HFFc6 (cell line): ENCODE results near the gene RNF157. TPM values are rescaled to one million over a fixed set of nuclear protein-coding genes. Genes with fewer than 3 reads are reported as not detected.

Experiments
- DNase-seq: peaks from one replicate; pipeline ENCODE4 v3.0.0-alpha.2; 2018
- H3K27ac Mint-ChIP-seq: 2 replicates; pipeline ENCODE4 v1.8.0; 2020; ENCODE audit warnings: mild to moderate bottlenecking, mixed read lengths
- H3K27me3 Mint-ChIP-seq: 2 replicates; pipeline ENCODE4 v1.8.0; 2021; ENCODE audit warnings: mild to moderate bottlenecking, moderate library complexity, mixed read lengths; ENCODE audit not compliant: insufficient read depth
- H3K36me3 Mint-ChIP-seq: 2 replicates; pipeline ENCODE4 v1.8.0; 2021; ENCODE audit warnings: low read depth, mixed read lengths
- H3K4me1 Mint-ChIP-seq: 2 replicates; pipeline ENCODE4 v1.8.0; 2020; ENCODE audit warnings: low read depth, mixed read lengths
- H3K4me3 Mint-ChIP-seq: 2 replicates; pipeline ENCODE4 v1.8.0; 2020; ENCODE audit warnings: mild to moderate bottlenecking, moderate library complexity, mixed read lengths
- H3K9me3 Mint-ChIP-seq: 2 replicates; pipeline ENCODE4 v1.8.0; 2020; ENCODE audit warnings: mild to moderate bottlenecking, mixed read lengths
- total RNA-seq, 6 experiments: library from RNA; stranded (reverse); fragmentation: NEBNext Ultra II Directional; extraction: Animal tissue kit (Norgen Biotek cat#: 25700); gene quantifications; 2 replicates in 1 of 6; 3 replicates in 5 of 6; pipeline ENCODE4 v1.2.3, GENCODE V29; 2021
- TF ChIP-seq, protein P1 (sequence below): fragments of 200-600 bp; sonication (generic); IDR thresholded peaks from 2 replicates; pipeline ENCODE4 v1.5.0; 2021; ENCODE audit warnings: antibody characterized with exemption, mild to moderate bottlenecking

The RNF157 gene
- total RNA-seq, 6 experiments from 2014 or later, result 0.11 to 0.19 (median 0.18) TPM; not detected in 3

DNA sequence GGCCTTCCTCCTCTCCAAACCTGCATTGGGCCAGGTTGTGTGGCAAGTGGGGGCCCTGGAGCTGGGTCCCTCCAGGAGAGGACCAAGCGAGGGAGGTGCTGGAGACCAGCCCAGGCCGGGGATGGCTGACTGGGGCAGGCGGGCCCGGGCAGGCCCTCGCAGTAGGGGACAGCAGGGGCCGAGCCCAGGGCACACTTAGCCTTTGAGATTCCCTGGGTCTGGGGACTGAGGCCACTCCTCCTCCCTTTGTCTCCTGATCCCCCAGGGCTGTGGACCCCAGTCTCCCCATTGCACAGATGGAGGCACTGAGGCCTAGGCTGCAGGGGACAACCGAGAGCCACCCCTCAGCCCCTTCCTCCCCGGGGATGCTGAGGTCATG is 104.5 kb downstream of the RNF157 start:
- Mint-ChIP-seq H3K9me3 (no peaks in the 10 kb centered on the region), H3K4me3 (no peak overlapping the region), H3K27ac (no peak overlapping the region), H3K4me1 (no peaks in the 10 kb centered on the region), H3K36me3 (no peaks in the 10 kb centered on the region), H3K27me3 (peaks cover 35% of the 10 kb centered on the region)
- TF ChIP-seq, protein P1, sequence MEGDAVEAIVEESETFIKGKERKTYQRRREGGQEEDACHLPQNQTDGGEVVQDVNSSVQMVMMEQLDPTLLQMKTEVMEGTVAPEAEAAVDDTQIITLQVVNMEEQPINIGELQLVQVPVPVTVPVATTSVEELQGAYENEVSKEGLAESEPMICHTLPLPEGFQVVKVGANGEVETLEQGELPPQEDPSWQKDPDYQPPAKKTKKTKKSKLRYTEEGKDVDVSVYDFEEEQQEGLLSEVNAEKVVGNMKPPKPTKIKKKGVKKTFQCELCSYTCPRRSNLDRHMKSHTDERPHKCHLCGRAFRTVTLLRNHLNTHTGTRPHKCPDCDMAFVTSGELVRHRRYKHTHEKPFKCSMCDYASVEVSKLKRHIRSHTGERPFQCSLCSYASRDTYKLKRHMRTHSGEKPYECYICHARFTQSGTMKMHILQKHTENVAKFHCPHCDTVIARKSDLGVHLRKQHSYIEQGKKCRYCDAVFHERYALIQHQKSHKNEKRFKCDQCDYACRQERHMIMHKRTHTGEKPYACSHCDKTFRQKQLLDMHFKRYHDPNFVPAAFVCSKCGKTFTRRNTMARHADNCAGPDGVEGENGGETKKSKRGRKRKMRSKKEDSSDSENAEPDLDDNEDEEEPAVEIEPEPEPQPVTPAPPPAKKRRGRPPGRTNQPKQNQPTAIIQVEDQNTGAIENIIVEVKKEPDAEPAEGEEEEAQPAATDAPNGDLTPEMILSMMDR, result no peak
- no peak for DNase-seq

DNA sequence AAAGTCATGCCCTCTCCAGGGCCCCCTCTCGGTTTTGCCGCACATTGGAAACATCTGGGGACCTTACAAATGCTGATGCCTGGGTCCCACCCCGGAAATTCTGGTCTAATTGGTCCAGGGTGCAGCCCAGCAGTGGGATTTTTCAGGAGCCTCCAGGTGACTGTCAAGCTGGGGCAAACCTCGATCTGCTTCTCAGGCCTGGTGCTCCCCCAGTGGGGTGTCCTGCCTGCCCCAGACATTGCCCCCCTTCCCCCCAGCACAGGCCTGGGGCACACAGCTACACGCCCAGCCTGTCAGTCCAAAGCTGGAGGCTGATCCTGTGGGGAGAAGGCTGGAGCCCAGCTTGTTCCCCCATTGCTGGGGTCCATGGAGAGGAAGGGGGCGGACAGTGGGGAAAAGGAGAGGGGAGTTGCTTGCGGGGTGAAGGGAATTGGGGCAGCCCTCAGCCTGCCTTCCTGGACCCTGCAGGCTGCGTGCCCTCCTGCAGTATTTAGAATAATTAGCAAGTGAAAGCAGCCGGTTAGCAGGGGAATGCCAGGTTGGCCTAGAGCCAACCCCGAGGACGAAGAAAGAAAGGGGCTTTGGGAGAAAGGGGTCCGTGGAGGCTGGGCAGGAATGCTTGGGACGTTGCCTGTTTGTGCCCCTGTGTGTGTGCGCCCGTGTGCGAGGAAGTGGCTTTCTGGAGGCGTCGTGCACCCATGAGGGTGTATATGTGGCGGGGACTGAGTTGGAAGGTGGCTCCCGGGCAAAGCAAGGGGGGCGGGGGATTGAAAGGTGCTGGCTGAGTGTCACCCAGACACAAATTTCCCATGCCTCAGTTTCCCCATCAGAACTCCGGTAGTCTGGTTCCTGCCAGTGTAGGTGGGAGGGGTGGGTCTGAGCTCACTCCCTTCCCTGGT is 105.1 kb downstream of the RNF157 start:
- Mint-ChIP-seq H3K4me3 (no peak overlapping the region), H3K27me3 (peaks cover 35% of the 10 kb centered on the region), H3K27ac (no peak overlapping the region), H3K36me3 (no peaks in the 10 kb centered on the region), H3K9me3 (no peaks in the 10 kb centered on the region), H3K4me1 (no peaks in the 10 kb centered on the region)
- TF ChIP-seq, protein P1, result no peak
- no peak for DNase-seq

DNA sequence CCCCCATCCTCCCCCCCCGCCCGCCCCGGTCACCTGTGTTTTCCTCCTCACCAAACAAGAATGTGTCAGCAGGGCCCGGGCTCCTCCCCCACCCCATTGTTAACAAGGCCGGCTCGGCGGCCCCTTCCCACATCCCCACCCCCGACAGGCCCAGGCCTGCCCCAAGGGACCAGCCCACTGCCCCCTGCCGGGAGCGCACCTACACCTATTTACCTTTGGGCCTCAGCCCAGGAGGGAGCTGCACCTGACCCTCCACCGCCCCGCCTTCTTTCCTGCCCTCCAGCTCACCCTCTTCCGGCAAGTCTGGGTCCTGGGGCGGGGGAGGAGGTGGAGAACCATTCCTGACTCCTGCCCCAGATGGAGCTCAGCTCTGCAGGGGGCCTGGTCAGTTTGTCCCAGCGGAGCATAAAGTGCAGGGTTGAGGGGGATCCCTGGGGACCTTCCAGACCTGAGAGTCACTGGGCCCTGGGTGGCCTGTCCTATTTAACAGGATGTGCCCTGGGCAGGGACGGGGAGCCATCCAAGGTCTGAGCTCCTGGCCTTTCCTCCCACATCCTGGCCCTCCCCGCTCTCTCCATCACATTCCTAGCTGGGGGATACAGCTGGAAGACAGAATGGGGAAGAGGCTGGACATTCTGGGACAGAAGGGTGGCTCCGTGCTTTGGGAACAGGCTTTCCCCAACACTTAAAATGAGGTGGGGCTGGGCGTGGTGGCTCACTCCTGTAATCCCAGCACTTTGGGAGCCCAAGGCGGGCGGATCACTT is 107.5 kb downstream of the RNF157 start:
- DNase-seq, result no peak
- H3K4me3 Mint-ChIP-seq, result no peak overlapping the region
- H3K4me1 Mint-ChIP-seq, result no peaks in the 10 kb centered on the region
- peaks cover 27% of the 10 kb centered on the region for H3K27me3 Mint-ChIP-seq
- H3K36me3 Mint-ChIP-seq, result no peaks in the 10 kb centered on the region
- H3K27ac Mint-ChIP-seq, result no peak overlapping the region
- TF ChIP-seq, protein P1, result no peak
- H3K9me3 Mint-ChIP-seq, result no peaks in the 10 kb centered on the region

DNA sequence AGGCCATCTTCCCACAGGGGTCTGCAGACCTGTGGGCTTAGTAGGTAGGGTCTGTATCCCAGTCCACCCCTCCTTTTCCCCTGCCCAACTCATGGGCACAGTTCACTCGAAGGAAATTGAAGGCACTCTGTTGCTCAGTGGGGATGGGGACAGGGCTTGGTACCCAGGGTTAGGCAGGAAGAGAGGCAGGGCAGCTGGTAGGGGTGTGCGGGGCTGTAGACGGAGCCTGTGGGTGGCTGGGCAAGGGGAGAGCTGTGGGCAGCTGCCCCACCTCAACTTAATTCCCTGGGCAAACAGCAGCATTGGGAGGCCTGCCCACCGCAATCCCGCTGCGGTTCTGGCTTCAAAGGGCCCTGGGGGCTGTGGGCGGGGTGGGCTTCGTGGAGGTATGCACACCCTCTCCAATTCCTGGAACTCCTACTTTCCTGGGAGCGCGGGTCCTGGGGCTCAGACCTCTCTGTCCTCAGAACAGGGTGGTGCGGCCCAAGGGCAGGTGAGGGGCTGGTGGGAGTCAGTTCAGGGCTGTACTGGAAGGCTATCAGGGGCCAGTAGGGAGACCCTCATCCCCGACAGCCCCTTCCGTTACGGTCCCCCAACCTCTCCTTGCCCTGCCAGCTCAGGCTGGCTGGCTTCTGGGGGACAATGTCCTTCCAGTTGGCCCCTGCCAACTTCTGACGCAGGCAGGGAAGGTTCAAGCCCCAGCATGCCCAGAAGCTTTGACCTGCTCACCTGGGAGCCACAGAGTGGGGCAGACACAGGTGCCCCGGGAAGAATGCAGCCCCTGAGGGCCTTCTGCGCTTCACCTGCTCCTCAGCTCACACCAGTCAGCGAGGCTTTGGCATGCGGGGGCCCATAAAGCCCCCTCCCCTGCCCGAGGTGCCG is 108.4 kb downstream of the RNF157 start:
- Mint-ChIP-seq H3K27ac (no peak overlapping the region), H3K9me3 (no peaks in the 10 kb centered on the region), H3K27me3 (peaks cover 30% of the 10 kb centered on the region), H3K4me3 (no peak overlapping the region), H3K4me1 (no peaks in the 10 kb centered on the region), H3K36me3 (no peaks in the 10 kb centered on the region)
- TF ChIP-seq, protein P1, result no peak
- no peak for DNase-seq

DNA sequence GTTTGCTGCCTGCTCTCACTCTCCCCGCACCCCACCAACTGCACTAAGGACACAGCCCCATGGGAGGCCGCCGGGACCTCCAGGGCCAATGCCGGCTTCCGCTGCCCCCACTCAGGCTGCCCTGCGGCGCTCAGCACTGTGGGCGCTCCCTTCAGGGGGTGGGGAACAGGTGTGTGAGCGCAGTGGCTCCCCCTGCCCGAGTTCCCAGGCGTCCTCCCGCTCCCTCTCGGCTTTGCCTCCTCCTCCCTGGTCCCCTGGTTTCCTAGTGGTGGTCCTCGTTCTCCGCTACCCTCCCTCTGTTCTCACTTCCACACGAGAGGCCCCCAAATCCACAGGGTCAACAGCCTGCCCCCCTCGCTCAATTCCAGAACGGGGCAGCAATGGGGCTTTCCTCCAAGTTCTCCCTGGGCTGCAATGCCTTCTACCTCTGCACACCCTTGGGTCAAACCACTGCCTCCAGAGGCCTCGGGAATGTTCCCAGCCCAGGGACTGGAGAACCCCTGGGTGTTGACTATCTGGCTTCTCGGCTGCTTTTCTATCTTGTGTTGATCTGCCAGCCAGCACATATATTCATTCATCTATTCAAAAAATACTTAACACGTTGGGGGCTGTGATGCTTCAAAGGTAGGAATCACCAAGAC is 109.1 kb downstream of the RNF157 start:
- H3K27me3 Mint-ChIP-seq, result peaks cover 26% of the 10 kb centered on the region
- H3K4me3 Mint-ChIP-seq, result no peak overlapping the region
- H3K36me3 Mint-ChIP-seq, result no peaks in the 10 kb centered on the region
- no peaks in the 10 kb centered on the region for H3K4me1 Mint-ChIP-seq
- H3K27ac Mint-ChIP-seq, result no peak overlapping the region
- TF ChIP-seq, protein P1, result no peak
- DNase-seq, result no peak
- no peaks in the 10 kb centered on the region for H3K9me3 Mint-ChIP-seq
